ENCODE data around the gene CASP8AP2.

Gene CASP8AP2

DNA sequence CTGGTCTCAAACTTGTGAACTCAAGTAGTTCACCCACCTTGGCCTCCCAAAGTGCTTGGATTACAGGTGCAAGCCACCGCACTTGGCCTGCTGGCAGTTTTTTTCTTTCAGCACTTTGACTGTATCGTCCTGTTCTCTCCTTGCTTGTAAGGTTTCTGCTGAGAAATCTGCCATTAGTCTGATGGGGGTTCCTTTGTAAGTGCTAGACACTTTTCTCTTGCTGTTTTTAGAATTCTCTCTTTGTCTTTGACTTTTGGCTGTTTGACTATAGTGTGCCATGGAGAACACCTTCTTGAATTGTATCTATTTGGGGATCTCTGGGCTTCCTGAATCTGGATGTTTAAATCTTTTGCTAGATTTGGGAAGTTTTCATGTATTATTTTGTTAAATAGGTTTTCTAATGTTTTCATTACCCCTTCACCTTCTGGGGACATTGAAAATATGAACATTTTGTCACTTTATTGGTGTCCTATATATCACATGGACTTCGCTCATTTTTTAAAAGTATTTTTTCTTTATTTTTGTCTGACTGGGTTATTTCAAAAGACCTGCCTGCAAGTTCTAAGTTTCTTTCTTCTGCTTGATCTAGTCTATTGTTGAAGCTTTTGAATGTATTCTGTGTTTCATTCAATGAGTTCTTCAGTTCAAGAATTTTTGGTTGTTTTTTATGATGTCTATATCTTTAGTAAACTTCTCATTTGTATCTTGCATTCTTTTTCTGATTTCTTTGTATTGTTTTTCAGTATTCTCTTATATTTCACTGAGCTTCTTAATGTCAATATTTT, 86.6 kb downstream of the CASP8AP2 start:
- Histone ChIP-seq H3K36me3 (replicated peaks; ENCODE audit: insufficient read depth, low read length) (no peaks in the 10 kb centered on the region), H3K9ac (ENCODE audit: low read length) (no peak overlapping the region), H3K9me2 (replicated peaks; ENCODE audit: insufficient read depth, low read length) (no peaks in the 10 kb centered on the region), H3K79me2 (ENCODE audit: low read length) (no peaks in the 10 kb centered on the region), H3K9me3 (replicated peaks; ENCODE audit: insufficient read depth, low read length) (no peaks in the 10 kb centered on the region), H3K4me2 (ENCODE audit: low read depth, low read length) (no peak overlapping the region), H3K27ac (ENCODE audit: low read length) (no peak overlapping the region), H3F3A (ENCODE audit: insufficient read depth, low read length) (no peaks in the 10 kb centered on the region), H3K4me1 (ENCODE audit: low read length) (no peaks in the 10 kb centered on the region), H4K20me1 (ENCODE audit: insufficient read depth, low read length) (no peaks in the 10 kb centered on the region), H3K27me3 (replicated peaks; ENCODE audit: insufficient read depth, low read length) (no peaks in the 10 kb centered on the region), H3K4me3 (ENCODE audit: low read length) (no peak overlapping the region), H2AFZ (ENCODE audit: low read length) (no peak overlapping the region)
- DNase-seq: no peak
- TF ChIP-seq, protein P1, sequence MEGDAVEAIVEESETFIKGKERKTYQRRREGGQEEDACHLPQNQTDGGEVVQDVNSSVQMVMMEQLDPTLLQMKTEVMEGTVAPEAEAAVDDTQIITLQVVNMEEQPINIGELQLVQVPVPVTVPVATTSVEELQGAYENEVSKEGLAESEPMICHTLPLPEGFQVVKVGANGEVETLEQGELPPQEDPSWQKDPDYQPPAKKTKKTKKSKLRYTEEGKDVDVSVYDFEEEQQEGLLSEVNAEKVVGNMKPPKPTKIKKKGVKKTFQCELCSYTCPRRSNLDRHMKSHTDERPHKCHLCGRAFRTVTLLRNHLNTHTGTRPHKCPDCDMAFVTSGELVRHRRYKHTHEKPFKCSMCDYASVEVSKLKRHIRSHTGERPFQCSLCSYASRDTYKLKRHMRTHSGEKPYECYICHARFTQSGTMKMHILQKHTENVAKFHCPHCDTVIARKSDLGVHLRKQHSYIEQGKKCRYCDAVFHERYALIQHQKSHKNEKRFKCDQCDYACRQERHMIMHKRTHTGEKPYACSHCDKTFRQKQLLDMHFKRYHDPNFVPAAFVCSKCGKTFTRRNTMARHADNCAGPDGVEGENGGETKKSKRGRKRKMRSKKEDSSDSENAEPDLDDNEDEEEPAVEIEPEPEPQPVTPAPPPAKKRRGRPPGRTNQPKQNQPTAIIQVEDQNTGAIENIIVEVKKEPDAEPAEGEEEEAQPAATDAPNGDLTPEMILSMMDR (IDR thresholded peaks at IDR 0.05; ENCODE audit: low read length): no peak
- no peak for TF ChIP-seq EZH2 (optimal IDR thresholded peaks at IDR 0.05; ENCODE audit: low read depth, low read length)
- TF ChIP-seq EZH2phosphoT487 (IDR thresholded peaks at IDR 0.05; ENCODE audit: low read length): no peak

DNA sequence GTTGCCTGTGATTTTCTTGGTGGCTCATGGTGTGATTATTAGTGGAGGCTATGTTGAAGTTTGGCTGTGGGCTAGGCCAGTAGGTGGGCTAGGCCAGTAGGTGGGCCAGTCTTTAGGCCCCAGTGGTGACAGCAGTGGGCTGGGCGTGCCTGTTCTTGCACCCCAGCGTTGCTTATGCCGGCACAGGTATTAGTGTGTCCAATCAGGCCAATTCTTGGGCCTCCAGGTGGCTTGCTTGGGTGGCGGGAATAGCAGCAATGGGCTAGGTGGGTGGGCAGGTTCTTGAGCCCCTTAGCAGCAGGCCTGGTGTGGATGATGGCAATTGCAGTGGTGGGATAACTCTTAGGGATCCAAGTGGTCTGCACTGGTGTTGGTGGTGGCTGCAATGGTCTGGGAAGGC, 87.5 kb downstream of the CASP8AP2 start:
- Histone ChIP-seq H3K36me3 (replicated peaks; ENCODE audit: insufficient read depth, low read length) (no peaks in the 10 kb centered on the region), H3K4me2 (ENCODE audit: low read depth, low read length) (no peak overlapping the region), H3F3A (ENCODE audit: insufficient read depth, low read length) (no peaks in the 10 kb centered on the region), H3K4me1 (ENCODE audit: low read length) (no peaks in the 10 kb centered on the region), H3K79me2 (ENCODE audit: low read length) (no peaks in the 10 kb centered on the region), H3K27ac (ENCODE audit: low read length) (no peak overlapping the region), H3K9me3 (replicated peaks; ENCODE audit: insufficient read depth, low read length) (no peaks in the 10 kb centered on the region), H4K20me1 (ENCODE audit: insufficient read depth, low read length) (no peaks in the 10 kb centered on the region), H2AFZ (ENCODE audit: low read length) (no peak overlapping the region), H3K4me3 (ENCODE audit: low read length) (no peak overlapping the region), H3K9me2 (replicated peaks; ENCODE audit: insufficient read depth, low read length) (no peaks in the 10 kb centered on the region), H3K9ac (ENCODE audit: low read length) (no peak overlapping the region), H3K27me3 (replicated peaks; ENCODE audit: insufficient read depth, low read length) (no peaks in the 10 kb centered on the region)
- DNase-seq: no peak
- TF ChIP-seq, protein P1 (IDR thresholded peaks at IDR 0.05; ENCODE audit: low read length): no peak
- no peak for TF ChIP-seq EZH2 (optimal IDR thresholded peaks at IDR 0.05; ENCODE audit: low read depth, low read length)
- no peak for TF ChIP-seq EZH2phosphoT487 (IDR thresholded peaks at IDR 0.05; ENCODE audit: low read length)

GRCh38 chr6:89917801-89918366, 88.2 kb downstream of the CASP8AP2 start:
- no peak for DNase-seq
- Histone ChIP-seq H3F3A (ENCODE audit: insufficient read depth, low read length) (no peaks in the 10 kb centered on the region), H3K4me3 (ENCODE audit: low read length) (no peak overlapping the region), H3K9ac (ENCODE audit: low read length) (no peak overlapping the region), H3K27me3 (replicated peaks; ENCODE audit: insufficient read depth, low read length) (no peaks in the 10 kb centered on the region), H3K36me3 (replicated peaks; ENCODE audit: insufficient read depth, low read length) (no peaks in the 10 kb centered on the region), H3K4me2 (ENCODE audit: low read depth, low read length) (no peak overlapping the region), H3K27ac (ENCODE audit: low read length) (no peak overlapping the region), H3K9me2 (replicated peaks; ENCODE audit: insufficient read depth, low read length) (no peaks in the 10 kb centered on the region), H3K79me2 (ENCODE audit: low read length) (no peaks in the 10 kb centered on the region), H2AFZ (ENCODE audit: low read length) (no peak overlapping the region), H3K9me3 (replicated peaks; ENCODE audit: insufficient read depth, low read length) (no peaks in the 10 kb centered on the region), H4K20me1 (ENCODE audit: insufficient read depth, low read length) (no peaks in the 10 kb centered on the region), H3K4me1 (ENCODE audit: low read length) (no peaks in the 10 kb centered on the region)
- TF ChIP-seq EZH2 (optimal IDR thresholded peaks at IDR 0.05; ENCODE audit: low read depth, low read length): no peak
- TF ChIP-seq, protein P1 (IDR thresholded peaks at IDR 0.05; ENCODE audit: low read length): no peak
- no peak for TF ChIP-seq EZH2phosphoT487 (IDR thresholded peaks at IDR 0.05; ENCODE audit: low read length)
